ENCODE measurements around the gene UCK1.

UCK1 gene

DNA sequence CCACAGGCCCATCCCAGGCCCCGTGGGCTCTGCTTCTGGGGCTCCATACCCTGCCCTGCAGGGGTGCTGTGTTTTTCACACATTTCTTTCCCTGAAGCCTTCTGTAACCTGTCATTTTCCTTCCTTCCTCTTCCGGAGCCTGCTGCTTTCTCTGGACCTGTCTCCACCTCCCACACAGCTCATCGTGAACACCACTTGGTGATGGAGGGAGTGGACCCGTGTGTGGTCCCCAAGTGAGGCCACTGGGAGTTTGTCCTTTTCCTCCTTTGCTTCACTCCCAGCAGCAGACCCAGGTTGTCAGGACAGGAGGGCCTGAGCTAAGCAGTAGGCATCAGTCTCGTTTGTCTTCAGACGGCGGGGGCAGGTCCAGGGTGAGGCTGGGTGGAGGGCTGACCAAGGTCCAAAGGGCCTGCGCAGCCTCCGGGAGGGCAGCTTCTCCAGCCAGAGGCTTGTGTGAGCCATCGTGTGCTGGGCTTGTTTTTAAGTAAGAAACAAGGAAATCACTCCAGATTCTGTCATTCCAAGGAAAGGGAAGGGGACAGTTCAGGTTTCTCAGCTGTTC lies 34.1 kb downstream of the UCK1 start:
- DNase-seq (ENCODE audit: low read depth): no peak

DNA sequence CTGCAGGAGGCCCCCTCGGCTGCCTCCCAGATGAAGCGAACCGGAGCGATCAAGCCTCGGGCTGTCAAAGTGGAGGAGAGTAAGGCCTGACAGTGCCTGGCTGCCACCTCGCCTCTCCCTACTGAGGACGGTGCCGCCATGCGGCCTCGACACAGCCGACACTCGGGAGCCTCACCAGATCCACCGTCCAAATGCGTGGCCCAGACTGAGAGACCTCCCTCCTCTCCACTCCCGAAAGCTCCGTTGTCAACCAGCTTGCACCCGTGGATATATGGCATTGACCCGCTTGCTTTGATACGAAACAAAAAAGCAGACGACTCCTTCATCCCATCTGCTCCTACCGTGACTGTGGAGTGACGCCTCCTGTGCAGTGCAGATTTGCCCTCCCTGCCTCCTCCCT lies 35.3 kb downstream of the UCK1 start:
- no peak for DNase-seq (ENCODE audit: low read depth)

DNA sequence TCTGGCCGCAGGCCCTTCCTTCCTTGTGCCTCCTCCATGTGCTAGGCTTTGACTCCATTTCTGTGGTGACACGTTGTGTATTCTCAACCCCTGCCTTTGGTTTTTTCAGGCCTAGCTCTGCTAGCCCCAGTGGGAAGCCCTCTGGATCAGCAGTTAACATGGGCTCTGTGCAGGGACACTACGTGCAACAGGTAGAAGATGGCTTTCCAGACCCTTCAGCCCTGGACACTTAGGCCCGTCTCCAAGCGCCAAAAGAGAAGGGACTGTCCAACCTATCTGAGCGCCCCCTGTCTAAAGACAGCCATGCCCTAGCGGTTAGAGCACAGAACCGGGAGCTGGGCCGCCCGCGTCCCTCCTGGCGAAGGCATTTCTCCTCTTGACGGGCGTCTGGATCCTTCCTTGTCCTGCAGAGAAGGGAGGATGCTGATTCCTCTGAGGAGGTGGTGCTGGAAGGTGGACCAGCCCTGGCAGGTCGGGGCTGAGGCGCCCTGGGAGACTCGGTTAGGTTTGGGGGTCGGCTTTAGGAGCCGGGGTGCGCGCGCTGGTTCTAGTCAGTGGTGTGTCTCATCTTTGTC lies 36.7 kb downstream of the UCK1 start:
- DNase-seq (ENCODE audit: low read depth): no peak

DNA sequence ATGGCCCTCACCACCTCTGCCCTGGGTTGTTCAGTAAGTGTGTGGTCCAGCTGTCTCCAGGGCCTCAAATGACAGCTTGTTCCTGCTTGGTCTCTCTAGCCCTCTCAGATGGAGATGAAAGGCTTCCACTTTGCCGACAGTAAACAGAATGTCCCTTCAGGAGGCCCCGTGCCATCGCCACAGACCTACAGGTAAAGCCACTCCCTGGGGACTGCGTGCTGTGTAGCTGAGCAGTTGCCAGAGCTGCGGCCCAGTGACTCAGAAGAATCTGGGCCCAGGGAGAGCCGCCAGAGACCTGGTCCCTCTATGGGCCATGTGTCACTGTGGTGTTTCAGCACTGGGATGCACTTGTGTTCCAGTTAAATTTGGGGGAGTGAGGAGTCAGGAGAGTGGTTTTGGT lies 39.0 kb downstream of the UCK1 start:
- DNase-seq (ENCODE audit: low read depth): no peak

DNA sequence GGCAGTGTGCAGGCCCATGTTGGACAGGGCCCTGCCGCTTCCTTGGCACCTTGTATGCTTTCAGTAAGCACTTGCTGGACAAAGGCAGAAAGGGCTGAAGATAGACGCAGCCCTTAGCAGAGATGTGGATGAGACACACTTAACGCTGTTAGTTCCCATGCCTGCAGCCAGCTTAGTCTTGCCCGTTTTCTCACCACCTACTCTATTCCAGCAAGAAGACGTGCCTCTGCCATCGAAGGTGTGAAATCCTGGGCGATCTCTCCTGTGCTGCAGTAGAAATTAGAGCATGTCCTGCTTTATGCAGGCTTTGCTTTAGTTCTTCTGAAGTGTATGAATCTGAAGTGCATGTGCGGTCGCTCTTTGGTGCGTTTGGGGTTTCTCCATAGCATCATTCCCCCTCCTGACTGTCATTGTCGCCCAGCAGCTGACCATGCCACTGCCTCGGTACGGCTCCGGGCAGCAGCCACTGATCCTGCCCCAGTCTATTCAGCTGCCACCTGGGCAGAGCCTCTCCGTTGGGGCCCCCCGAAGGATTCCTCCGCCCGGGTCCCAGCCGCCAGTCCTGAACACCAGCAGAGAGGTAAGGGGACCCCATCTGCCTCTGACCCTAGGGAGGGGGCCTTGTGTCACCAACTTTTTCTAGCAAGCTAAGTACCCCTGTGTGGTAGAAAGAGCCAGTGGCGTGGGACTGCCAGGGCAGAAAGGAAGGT lies 39.9 kb downstream of the UCK1 start:
- DNase-seq (ENCODE audit: low read depth): no peak

DNA sequence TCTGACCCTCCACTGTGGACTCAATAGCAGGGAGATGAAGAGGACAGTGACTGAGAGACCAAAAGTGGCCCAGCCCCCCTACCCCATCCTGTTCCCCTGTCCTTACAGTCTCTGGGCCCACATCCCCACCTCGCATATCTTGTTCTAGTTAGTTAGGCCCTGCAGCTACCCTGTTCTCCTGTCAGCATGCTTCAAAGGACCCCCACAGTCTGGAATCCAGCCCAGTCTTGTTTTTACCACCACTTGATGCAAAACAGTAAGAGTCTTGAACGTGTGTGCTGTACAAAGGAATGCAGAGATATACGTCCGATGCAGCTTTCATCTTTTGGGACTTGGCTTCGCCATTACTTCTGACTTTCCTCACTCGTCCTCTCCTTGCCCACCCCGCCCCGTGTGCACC lies 40.5 kb downstream of the UCK1 start:
- DNase-seq (ENCODE audit: low read depth): no peak

DNA sequence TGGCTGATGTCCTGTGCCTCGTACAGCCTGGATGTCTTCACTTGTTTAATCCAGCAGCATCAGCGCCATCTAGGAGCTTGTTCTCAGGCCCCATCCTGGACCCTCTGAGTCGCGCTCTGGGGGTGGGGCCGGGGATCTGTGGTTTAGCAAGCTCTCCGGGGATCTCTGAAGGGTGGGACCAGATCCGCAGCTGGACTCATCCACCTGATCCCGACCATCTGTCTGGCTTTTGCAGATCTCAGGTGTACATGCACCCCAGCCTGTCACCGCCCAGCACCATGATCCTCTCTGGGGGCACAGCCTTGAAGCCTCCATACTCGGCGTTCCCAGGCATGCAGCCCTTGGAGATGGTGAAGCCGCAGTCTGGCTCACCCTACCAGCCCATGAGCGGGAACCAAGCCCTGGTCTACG lies 43.4 kb downstream of the UCK1 start:
- DNase-seq (ENCODE audit: low read depth): no peak

DNA sequence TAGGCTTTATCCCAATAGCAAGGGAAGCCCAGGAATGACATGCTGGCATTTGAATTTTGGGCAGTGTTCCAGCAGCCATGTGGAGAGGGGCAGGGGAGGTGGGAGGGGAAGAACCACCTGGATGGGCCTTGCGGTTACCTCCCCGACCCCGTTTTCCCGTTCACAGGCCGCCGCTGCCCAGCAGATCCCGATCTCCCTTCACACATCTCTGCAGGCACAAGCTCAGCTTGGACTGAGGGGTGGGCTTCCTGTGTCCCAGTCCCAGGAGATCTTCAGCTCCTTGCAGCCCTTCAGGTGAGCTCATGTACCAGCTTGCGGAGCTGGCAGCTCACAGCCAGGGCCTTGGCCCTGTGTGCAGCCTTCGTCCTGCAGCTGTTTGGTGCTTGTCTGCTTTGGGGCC lies 44.1 kb downstream of the UCK1 start:
- no peak for DNase-seq (ENCODE audit: low read depth)

DNA sequence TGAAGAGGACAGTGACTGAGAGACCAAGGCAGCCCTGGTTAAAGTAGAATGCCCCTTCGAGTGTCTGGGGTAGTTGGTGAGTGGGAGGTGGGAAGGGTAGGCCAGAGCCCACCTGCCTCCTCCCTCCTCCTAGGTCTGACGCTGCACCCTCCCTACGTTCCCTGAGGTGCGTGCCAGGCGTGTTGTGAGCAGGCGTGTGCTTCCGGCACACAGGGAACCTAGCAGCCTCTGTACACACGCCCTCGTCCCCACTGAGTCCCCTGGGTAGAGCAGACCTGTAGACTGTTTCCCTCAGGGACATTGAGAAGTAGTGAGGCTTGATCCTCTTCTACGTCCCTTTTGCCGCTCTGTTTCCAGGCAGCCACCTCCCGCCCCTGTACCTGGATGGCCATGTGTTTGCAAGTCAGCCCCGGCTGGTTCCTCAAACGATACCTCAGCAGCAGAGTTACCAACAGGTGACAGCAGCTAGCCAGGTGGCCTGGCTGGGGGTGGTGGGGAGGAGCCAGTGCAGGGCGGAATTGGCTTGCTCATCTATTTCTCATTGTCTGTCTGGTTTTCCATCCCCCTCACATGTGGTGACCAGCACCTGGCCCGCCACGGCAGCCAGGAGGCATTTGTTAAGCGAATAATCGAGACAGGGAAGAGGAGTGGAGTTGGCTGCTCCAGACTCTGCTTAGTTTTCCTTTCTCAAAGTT lies 45.2 kb downstream of the UCK1 start:
- DNase-seq (ENCODE audit: low read depth): no peak

DNA sequence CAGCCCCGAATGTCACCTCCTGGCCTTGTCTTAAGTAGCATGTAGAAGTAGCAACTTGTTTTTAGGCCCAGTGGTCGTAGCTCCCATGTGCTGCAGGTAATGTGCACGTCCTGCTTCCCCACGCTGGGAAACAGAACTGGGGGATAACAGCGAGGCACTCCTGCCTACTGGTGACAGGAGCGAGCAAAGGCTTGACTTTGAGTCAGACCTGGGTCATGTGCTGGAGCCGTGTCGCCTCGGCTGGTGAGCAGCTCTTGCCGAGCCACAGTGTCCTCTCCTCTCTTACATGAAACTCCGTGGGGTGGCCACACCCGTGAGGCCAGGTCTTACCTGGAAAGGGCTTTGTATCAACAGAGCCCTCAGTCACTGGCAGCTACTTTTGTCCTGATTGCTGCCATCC lies 45.9 kb downstream of the UCK1 start:
- DNase-seq (ENCODE audit: low read depth): no peak

DNA sequence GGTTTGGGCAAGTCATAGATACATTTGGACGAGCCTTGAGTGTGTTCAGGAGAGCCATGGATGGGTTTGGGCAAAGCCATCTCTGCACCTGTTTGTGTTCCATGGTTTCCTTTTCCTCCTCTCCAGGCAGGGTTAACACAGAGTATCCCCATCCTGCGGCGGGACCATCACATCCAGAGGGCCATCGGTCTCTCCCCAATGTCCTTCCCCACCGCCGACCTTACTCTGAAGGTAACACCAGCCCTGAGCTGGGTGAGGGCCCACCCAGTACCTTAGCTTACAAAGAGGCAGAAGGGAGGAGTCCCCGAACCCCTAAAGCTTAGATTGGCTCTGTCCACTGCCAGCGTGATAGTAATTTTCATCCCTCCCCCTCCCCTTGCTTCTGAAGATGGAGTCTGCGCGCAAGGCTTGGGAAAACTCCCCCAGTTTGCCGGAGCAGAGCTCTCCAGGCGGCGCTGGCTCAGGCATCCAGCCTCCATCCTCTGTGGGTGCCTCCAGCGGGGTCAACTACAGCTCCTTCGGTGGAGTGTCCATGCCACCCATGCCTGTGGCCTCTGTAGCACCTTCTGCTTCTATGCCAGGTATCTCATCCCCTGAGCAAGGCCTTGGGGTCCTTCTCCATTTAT lies 46.4 kb downstream of the UCK1 start:
- DNase-seq (ENCODE audit: low read depth): no peak

DNA sequence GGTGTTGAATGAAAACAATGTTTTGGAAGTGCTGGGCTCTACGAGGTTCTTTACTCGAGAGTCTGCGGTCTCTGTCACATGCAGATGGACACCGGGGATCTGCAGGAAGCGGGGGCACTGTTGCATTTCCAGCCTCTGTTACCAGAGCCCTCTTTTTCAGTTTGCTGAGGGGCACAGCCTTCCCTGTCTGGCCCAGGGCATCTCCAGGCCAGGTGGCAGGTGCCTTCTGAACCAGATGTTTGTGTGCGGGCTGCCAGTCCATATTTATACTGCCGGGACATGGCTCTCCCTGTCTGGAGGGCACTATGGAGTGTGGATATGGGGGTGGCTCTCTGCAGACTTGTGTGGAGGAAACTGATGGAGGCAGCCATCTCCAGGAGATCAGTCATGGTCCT lies 47.0 kb downstream of the UCK1 start:
- no peak for DNase-seq (ENCODE audit: low read depth)

DNA sequence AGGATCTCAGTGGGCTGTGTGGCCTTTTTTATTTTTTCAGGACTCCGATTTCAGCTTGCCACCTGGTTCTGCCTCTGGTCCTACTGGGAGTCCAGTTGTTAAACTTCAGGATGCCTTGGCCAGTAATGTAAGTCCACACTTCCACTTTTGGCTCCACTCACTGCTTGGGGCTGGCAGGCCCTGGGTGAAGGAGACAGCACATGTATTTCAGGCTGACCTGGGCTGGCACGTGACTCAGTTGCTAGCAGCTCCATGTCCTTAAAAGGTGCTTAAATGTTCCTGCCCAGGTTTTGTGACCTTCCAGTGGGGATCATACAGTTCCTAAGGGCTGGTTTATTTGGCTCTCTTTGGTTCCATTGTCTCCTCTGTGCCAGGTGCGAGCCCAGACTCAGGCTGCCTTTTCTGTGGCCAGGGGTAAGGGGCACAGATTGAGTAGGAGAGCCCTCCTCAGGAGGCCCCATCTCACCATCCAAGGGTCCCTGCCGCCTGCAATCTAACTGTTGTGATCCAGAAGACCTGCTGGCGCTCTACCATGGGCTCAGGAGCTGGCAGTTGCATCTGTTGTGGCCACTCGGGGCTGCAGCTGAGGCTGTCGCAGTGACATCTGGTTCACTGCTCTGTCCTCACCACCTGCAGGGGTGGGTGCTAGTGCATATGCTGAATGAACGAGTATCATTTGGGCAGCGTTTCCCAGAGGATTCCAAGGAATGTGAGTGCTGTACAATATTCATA lies 47.6 kb downstream of the UCK1 start:
- no peak for DNase-seq (ENCODE audit: low read depth)

DNA sequence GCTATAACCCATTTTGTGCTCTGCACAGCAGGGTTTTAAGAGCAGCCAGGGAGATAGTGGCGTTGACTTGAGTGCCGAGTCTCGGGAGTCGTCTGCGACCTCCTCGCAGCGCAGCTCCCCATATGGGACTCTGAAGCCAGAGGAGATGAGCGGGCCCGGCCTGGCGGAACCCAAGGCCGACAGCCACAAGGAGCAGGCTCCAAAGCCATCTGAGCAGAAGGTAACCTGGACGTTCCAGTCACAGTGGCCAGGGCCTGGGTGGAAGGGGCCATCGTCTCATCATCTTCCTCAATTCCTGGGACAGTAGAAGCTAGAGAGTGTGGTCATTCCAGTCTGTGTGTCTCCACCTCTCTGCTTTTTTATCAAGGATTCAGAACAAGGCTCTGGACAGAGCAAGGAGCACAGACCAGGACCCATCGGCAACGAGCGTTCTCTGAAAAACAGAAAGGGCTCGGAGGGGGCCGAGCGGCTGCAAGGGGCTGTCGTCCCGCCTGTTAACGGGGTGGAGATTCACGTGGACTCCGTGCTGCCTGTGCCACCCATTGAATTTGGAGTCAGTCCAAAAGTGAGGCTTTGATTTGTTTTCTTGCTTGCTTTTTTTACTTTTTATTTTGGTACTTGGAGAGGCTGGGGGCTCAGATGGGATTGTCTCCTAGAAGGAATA lies 48.6 kb downstream of the UCK1 start:
- no peak for DNase-seq (ENCODE audit: low read depth)

DNA sequence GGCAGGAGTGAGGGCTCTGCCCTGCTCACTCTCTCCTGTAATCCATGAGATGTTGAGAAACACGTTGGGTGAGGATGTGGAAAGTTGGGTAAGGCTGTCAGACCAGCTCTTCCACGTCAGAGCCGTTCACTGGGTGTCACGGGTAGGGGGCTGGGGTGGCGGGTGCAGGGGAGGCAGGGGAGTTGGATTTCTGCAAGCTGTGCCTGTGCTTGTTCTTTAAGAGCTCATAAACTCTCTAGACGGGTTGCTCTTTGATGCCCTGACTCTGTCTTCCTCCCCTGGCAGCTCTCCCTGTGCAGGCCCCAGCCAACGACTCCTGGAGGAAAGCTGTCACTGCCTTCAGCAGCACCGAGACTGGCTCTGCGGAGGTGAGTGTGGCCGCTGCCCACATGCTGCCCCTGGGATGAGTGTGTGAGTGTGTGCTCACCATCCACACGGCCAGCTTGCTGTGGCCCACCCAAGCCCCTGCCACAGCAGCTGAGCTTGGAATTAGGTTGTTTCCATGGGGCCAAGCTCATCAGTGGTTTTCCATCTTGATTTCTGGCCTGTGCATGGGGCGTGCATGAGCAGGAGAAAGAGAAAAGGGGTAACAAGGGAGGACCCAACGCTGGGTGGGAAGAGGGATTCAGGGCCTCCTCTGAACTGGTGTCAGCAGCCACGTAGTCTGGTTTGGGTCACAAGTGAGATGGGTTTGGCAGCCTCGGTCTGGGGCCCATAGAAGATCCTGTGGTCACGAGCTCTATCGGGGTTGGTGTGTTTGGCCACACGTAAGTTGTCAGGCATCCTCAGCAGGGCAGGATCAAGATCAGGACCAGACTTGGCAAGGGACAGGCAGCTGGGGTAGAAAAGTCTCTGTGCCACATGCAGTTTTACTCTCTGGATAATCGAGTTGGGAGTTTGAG lies 49.4 kb downstream of the UCK1 start:
- DNase-seq (ENCODE audit: low read depth): no peak

DNA sequence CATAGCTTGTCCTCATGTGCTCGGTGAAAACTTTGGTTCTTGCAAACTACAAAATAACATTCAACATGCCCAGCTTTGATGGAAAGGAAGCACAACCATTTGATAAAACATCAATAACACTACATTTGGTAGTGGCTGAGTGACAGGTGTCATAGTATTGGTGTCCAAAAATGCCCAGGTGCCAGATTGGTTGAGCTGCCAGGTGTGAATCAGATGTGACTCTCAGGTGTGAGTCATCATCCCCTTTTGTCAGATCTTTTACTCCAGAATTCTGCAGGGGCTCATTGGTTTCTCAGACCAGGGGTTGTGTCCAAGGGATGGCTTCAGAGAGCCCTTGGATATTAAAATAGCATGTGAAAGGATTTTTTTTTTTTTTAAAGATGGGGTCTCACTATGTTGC lies 50.8 kb downstream of the UCK1 start:
- DNase-seq (ENCODE audit: low read depth): no peak

DNA sequence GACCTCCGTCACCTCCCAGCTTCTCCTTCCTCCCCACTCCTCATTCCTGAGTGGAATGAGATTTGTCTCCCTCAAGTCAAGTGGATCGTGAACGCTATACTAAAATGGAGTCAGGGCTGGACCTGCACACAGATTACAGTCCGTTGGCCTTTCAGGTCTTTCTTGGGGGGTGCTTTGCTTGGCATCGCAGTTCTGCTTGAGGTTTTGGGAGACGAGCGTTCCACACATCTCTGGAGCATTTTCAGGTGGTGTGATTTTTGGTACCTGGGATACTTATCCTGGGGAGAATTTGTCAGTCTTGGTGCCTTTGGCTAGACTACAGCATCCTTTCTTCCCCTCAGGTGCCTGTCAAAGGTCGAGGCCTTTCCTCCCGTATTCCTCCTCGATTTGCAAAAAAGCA lies 52.2 kb downstream of the UCK1 start:
- no peak for DNase-seq (ENCODE audit: low read depth)

DNA sequence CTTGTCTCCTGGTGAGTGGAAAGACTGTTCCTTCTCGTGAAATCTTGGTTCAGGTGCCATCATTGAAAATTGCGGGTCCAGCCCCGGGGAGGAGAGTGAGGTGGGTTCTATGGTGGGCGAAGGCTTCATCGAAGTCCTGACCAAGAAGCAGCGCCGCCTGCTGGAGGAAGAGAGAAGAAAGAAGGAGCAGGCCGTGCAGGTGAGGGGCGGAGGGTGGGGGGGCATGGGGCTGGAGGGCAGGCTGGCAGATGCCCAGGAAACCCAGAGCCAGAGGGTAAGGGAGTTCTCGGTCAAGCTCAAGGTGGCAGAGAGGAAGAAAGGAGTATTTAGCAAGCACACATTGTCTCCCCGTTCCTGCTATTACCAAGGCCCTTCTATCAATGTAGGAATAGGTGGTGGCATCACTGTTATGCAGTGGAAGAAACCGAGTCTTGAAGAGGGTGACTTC lies 52.6 kb downstream of the UCK1 start:
- peak; percentile 27 for DNase-seq (ENCODE audit: low read depth)

DNA sequence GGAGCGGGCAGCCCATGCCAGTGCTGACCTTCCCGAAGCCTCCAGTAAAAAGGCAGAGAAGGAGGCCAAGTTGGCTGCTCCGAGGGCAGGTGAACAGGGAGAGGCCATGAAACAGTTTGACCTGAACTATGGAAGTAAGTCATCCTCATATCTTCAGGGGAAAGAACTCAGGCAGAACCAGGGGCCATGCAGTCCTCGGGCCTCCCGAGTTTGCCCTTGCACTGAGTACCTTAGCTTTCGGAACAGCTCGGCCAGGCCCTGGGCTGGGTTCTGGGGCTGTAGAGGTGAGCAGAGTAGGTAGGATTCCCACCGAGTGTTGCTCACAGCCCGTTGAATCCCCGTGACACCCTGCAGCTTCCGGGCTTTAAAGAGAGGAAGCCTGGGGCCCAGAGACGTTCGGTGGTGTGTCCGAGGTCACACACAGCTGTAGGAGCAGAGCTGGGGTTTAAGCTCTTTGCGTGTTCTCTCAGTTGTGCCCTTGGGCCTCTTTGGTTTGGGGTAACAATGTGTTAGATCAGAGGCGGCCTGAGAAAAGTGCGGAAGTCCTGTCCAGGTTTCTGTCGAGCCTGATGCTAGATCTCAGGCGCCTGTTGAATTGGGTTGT lies 53.1 kb downstream of the UCK1 start:
- no peak for DNase-seq (ENCODE audit: low read depth)

DNA sequence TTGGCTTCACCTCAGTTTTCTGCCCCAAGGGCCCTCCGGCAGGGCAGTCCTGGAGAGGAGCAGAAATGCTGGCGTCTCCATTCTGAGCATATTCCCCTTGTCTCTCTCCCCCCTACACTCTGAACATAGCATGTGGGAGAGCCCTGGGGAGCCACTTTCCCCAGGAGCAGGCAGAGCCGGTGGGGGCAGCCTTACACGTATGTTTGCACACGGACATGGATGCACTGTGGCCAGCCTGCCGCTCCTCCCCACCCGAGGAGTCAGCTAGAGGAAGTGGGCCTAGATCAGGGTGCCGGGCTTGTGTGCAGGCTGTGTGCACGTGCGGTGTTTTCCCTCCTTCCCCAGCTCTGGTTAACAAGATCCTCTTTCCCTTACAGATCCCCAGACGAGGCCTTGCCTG lies 53.7 kb downstream of the UCK1 start:
- no peak for DNase-seq (ENCODE audit: low read depth)

All from stimulated activated CD8-positive, alpha-beta memory T cell treated with anti-CD3 and anti-CD28 coated beads, Interleukin-15, amount 100 ng/mL, for 24 hours (primary cell).